Measurements from ENCODE around the gene LSM5. TPM values are rescaled to one million over a fixed set of nuclear protein-coding genes. Genes with fewer than 3 reads are reported as not detected.

LSM5 gene
- total RNA-seq, 1 experiment from 2014 or later = 109 TPM

GRCh38 chr7:32533276-32534029 lies 43.3 kb upstream of the LSM5 start:
- TF ChIP-seq CTCF (conservative IDR thresholded peaks at IDR 0.05; ENCODE audit: low read depth, low read length) (no peak), EZH2 (IDR thresholded peaks at IDR 0.05; ENCODE audit: borderline replicate concordance, low read depth, low read length, poor library complexity, severe bottlenecking) (no peak)
- intact Hi-C loops (cut with micrococcal nuclease; ENCODE audit: unreplicated experiment) = no loop called here
- ChIA-PET CTCF (no interaction called here), POLR2A (ENCODE audit: low non-redundant PET) (no interaction called here)
- Histone ChIP-seq H3K27me3 (replicated peaks; ENCODE audit: insufficient read depth, low read depth, low read length, poor library complexity) (no peaks in the 10 kb centered on the region), H3K27ac (ENCODE audit: low read depth, low read length, poor library complexity, severe bottlenecking) (no peak overlapping the region), H3K9me3 (ENCODE audit: low read depth, low read length, poor library complexity, severe bottlenecking) (no peaks in the 10 kb centered on the region), H3K36me3 (ENCODE audit: insufficient read depth, low read length, poor library complexity, severe bottlenecking) (no peaks in the 10 kb centered on the region), H3K4me3 (ENCODE audit: low read depth, low read length, poor library complexity, severe bottlenecking) (no peak overlapping the region), H3K4me1 (ENCODE audit: insufficient read depth, low read length, poor library complexity, severe bottlenecking) (peaks cover 11% of the 10 kb centered on the region)
- DNase-seq (ENCODE audit: low spot score) = no peak
- BruUV-seq (replicated peaks) = no TSS peak

GRCh38 chr7:32532716-32533115 lies 42.5 kb upstream of the LSM5 start:
- no peaks in the 10 kb centered on the region for H3K27me3 ChIP-seq (replicated peaks; ENCODE audit: insufficient read depth, low read depth, low read length, poor library complexity)
- POLR2A ChIA-PET (ENCODE audit: low non-redundant PET) = no interaction called here
- H3K4me3 ChIP-seq (ENCODE audit: low read depth, low read length, poor library complexity, severe bottlenecking) = no peak overlapping the region
- BruUV-seq (replicated peaks) = no TSS peak
- H3K27ac ChIP-seq (ENCODE audit: low read depth, low read length, poor library complexity, severe bottlenecking) = no peak overlapping the region
- no peak for TF ChIP-seq CTCF (conservative IDR thresholded peaks at IDR 0.05; ENCODE audit: low read depth, low read length)
- TF ChIP-seq EZH2 (IDR thresholded peaks at IDR 0.05; ENCODE audit: borderline replicate concordance, low read depth, low read length, poor library complexity, severe bottlenecking) = no peak
- H3K4me1 ChIP-seq (ENCODE audit: insufficient read depth, low read length, poor library complexity, severe bottlenecking) = peaks cover 11% of the 10 kb centered on the region
- no peaks in the 10 kb centered on the region for H3K9me3 ChIP-seq (ENCODE audit: low read depth, low read length, poor library complexity, severe bottlenecking)
- no peaks in the 10 kb centered on the region for H3K36me3 ChIP-seq (ENCODE audit: insufficient read depth, low read length, poor library complexity, severe bottlenecking)
- CTCF ChIA-PET = no interaction called here
- intact Hi-C loops (cut with micrococcal nuclease; ENCODE audit: unreplicated experiment) = no loop called here
- DNase-seq (ENCODE audit: low spot score) = no peak

DNA sequence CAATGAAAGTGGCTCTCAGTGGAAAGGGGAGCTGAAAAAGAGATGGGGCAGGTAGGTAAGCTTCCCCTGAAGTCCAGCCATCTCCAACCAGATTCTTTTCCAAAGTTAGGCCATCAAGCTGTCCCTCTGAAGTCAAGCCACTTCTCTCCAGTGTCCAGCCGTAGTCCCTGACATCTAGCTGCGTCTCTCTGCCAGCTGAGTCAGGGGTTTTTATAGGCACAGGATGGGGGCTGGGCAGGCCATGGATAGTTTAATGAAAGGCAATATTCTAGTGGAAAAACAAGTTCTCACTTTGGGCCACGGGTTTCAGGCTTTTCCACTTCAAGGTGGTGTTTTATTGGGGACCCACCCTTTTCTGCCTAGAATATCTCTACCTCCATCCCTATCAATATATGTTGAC lies 41.9 kb upstream of the LSM5 start:
- H3K27me3 ChIP-seq (replicated peaks; ENCODE audit: insufficient read depth, low read depth, low read length, poor library complexity) = no peaks in the 10 kb centered on the region
- intact Hi-C loops (cut with micrococcal nuclease; ENCODE audit: unreplicated experiment) = no loop called here
- BruUV-seq (replicated peaks) = no TSS peak
- DNase-seq (ENCODE audit: low spot score) = no peak
- TF ChIP-seq EZH2 (IDR thresholded peaks at IDR 0.05; ENCODE audit: borderline replicate concordance, low read depth, low read length, poor library complexity, severe bottlenecking) (no peak), CTCF (conservative IDR thresholded peaks at IDR 0.05; ENCODE audit: low read depth, low read length) (no peak)
- H3K36me3 ChIP-seq (ENCODE audit: insufficient read depth, low read length, poor library complexity, severe bottlenecking) = no peaks in the 10 kb centered on the region
- no peak overlapping the region for H3K4me3 ChIP-seq (ENCODE audit: low read depth, low read length, poor library complexity, severe bottlenecking)
- ChIA-PET POLR2A (ENCODE audit: low non-redundant PET) (no interaction called here), CTCF (no interaction called here)
- peaks cover 10% of the 10 kb centered on the region for H3K4me1 ChIP-seq (ENCODE audit: insufficient read depth, low read length, poor library complexity, severe bottlenecking)
- H3K9me3 ChIP-seq (ENCODE audit: low read depth, low read length, poor library complexity, severe bottlenecking) = no peaks in the 10 kb centered on the region
- no peak overlapping the region for H3K27ac ChIP-seq (ENCODE audit: low read depth, low read length, poor library complexity, severe bottlenecking)
